Type B pancreatic cell (in vitro differentiated cells): Measurements from ENCODE around the gene MYBPH. TPM values are rescaled to one million over a fixed set of nuclear protein-coding genes. Genes with fewer than 3 reads are reported as not detected.

Source experiments
- DNase-seq: peaks from one replicate; pipeline ENCODE4 v3.0.0; 2021; ENCODE audit warnings: mixed read lengths; ENCODE audit not compliant: unreplicated experiment; ENCODE audit errors: extremely low spot score
- H3K27ac Mint-ChIP-seq: 2 replicates; pipeline ENCODE4 v1.8.0; 2021; ENCODE audit warnings: mild to moderate bottlenecking, mixed read lengths
- H3K27me3 Mint-ChIP-seq: 2 replicates; pipeline ENCODE4 v1.8.0; 2021; ENCODE audit warnings: mixed read lengths
- H3K36me3 Mint-ChIP-seq: 2 replicates; pipeline ENCODE4 v1.8.0; 2021; ENCODE audit warnings: mixed read lengths
- H3K4me1 Mint-ChIP-seq: one replicate; pipeline ENCODE4 v1.8.0; 2021; ENCODE audit warnings: mixed read lengths; ENCODE audit not compliant: unreplicated experiment
- H3K4me3 Mint-ChIP-seq: 2 replicates; pipeline ENCODE4 v1.8.0; 2021; ENCODE audit warnings: mild to moderate bottlenecking, mixed read lengths
- H3K9me3 Mint-ChIP-seq: 2 replicates; pipeline ENCODE4 v1.8.0; 2021; ENCODE audit warnings: mixed read lengths
- total RNA-seq: library from RNA; stranded (reverse); gene quantifications from 2 replicates; pipeline ENCODE4 v1.2.1, GENCODE V29; 2021; ENCODE audit warnings: low replicate concordance
- TF ChIP-seq, protein P1 (sequence below): fragments of 200-600 bp; sonication (generic); conservative IDR thresholded peaks from 2 replicates; pipeline ENCODE4 v1.5.0; 2021; ENCODE audit warnings: antibody characterized with exemption, mild to moderate bottlenecking

Gene MYBPH
- total RNA-seq, 1 donor from 2014 or later = 1.6 TPM

DNA sequence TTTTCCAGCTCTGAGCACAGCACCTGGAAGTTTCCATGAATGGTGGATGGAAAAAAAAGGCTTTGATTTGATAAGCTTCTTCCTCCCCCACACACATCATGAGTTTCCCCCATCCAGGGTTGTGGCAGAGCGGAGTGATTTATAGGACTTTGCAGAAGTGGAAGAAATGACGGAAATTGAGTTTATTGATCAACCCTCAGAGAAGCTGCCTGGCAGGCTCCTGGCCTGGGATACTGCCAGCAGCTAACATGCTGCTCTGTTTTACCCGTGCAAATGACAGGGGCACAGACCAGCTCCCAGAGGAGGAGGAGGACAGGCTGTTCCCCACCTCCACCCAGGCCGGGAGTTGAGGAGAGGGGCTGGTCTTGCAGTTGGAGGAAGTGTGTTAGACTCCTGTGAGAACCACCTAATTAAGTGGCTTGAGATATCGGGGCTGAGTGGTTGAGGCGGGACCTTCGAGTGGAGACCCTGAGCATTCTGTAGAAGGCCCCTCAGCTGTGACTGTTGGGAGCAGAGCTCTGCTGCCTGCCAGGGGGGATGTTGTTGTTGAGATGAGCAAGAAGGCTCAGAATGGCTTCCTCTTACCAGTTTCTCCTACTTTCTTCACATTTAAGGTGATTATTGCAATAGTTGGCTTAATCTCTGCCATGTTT is 26.3 kb downstream of the MYBPH start:
- H3K9me3 Mint-ChIP-seq = no peaks in the 10 kb centered on the region
- no peak for DNase-seq
- peaks cover 3% of the 10 kb centered on the region for H3K27me3 Mint-ChIP-seq
- peaks cover 45% of the 10 kb centered on the region for H3K4me1 Mint-ChIP-seq
- H3K27ac Mint-ChIP-seq = peak overlapping the region; percentile 51
- no peak overlapping the region for H3K4me3 Mint-ChIP-seq
- H3K36me3 Mint-ChIP-seq = no peaks in the 10 kb centered on the region
- TF ChIP-seq, protein P1, sequence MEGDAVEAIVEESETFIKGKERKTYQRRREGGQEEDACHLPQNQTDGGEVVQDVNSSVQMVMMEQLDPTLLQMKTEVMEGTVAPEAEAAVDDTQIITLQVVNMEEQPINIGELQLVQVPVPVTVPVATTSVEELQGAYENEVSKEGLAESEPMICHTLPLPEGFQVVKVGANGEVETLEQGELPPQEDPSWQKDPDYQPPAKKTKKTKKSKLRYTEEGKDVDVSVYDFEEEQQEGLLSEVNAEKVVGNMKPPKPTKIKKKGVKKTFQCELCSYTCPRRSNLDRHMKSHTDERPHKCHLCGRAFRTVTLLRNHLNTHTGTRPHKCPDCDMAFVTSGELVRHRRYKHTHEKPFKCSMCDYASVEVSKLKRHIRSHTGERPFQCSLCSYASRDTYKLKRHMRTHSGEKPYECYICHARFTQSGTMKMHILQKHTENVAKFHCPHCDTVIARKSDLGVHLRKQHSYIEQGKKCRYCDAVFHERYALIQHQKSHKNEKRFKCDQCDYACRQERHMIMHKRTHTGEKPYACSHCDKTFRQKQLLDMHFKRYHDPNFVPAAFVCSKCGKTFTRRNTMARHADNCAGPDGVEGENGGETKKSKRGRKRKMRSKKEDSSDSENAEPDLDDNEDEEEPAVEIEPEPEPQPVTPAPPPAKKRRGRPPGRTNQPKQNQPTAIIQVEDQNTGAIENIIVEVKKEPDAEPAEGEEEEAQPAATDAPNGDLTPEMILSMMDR = no peak

DNA sequence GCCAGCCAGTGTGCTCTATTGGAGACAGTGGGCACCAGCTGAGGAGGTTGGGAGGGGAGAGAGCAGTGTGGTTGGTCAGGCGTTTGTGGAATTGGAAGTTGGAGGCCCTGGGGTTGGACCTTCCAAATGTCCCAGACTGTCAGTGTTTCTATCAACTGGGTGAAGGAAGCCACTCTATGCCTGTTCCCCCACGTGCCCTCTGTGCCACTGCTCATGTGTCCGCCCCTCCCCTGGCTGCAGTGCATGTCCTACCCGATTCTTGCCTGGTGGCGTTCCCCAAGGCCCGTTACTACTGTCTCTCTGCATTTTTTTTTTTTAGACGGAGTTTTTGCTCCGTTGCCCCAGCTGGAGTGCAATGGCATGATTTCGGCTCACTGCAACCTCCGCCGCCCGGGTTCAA is 27.0 kb downstream of the MYBPH start:
- Mint-ChIP-seq H3K4me3 (no peak overlapping the region), H3K4me1 (peaks cover 38% of the 10 kb centered on the region)

DNA sequence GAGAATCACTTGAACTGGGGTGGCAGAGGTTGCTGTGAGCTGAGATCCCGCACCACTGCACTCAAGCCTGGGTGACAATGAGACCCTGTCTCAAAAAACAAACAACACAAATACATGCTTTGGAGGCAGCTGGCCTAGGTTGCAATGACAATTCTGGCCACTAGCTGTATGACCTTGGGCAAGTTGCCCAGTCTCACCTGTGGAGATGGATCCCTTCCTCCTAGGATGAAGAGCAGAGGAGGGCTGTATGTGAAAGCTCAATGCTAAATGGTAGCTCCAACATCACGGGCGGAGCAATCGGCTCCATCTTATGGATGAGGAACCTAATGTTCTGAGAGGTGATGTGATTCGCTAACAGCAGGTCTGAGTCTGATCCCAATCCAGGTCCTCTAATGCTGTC is 27.5 kb downstream of the MYBPH start:
- H3K27ac Mint-ChIP-seq = no peak overlapping the region

More for the DNA sequence above, 27.0 kb downstream of the MYBPH start:
- no peak overlapping the region for H3K27ac Mint-ChIP-seq
- H3K27me3 Mint-ChIP-seq = peaks cover 3% of the 10 kb centered on the region
- H3K9me3 Mint-ChIP-seq = no peaks in the 10 kb centered on the region
- H3K36me3 Mint-ChIP-seq = no peaks in the 10 kb centered on the region
- DNase-seq = no peak
- TF ChIP-seq, protein P1 = no peak

DNA sequence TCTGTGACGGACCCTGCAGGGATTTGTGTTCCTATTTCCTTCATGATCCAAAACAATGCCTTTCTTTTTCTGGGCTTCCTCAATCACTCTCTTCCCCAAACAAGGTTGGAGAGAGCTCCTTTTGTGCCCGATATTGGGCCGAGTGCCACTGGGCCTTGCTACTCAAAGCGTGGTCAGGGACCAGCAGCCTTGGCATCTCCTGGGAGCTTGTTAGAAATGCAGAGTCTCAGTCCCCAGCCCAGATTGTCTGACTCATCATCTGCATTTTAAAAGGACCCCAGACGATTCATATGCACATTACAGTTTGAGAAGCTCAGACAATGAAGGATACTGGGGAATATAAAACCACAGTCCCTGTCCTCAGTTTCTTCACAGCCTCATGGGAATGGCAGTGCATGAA is 28.2 kb downstream of the MYBPH start:
- Mint-ChIP-seq H3K27me3 (peaks cover 3% of the 10 kb centered on the region), H3K27ac (no peak overlapping the region), H3K4me1 (peaks cover 26% of the 10 kb centered on the region), H3K36me3 (no peaks in the 10 kb centered on the region), H3K9me3 (no peaks in the 10 kb centered on the region), H3K4me3 (no peak overlapping the region)
- TF ChIP-seq, protein P1 = no peak
- no peak for DNase-seq

More for the DNA sequence above, 27.5 kb downstream of the MYBPH start:
- peaks cover 34% of the 10 kb centered on the region for H3K4me1 Mint-ChIP-seq
- no peaks in the 10 kb centered on the region for H3K36me3 Mint-ChIP-seq
- no peaks in the 10 kb centered on the region for H3K9me3 Mint-ChIP-seq
- peaks cover 3% of the 10 kb centered on the region for H3K27me3 Mint-ChIP-seq
- H3K4me3 Mint-ChIP-seq = no peak overlapping the region
- no peak for DNase-seq
- TF ChIP-seq, protein P1 = peak; percentile 60

DNA sequence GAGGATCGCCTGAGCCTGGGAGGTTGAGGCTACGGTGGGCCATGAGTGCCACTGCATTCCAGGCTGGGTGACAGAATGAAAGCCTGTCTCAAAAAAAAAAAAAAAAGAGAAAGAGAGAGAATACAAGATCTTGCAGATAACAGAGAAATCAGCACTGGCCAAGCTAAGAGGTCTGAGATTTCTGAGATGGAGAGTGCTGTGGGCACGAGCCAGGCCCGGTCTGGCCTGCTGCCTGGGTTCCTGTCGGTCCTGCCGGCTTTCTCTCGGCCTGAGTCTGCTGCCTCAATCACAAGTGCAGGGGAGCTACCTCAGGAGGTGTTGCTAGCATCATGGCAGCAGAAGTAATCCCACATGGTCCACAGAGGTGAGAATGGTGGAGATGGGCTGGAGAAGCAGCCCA is 29.1 kb downstream of the MYBPH start:
- Mint-ChIP-seq H3K4me1 (peaks cover 18% of the 10 kb centered on the region), H3K27me3 (no peaks in the 10 kb centered on the region), H3K4me3 (no peak overlapping the region), H3K9me3 (no peaks in the 10 kb centered on the region), H3K36me3 (no peaks in the 10 kb centered on the region), H3K27ac (no peak overlapping the region)
- TF ChIP-seq, protein P1 = no peak
- DNase-seq = no peak
